CD4-positive, alpha-beta T cell treated with Interleukin-6 for 4 hours (primary cell): ENCODE results near the gene AAGAB.

Experiments used
- DNase-seq: peaks from one replicate; pipeline ENCODE4 v3.0.0-alpha.2; 2020; ENCODE audit warnings: mixed read lengths

AAGAB gene

DNA sequence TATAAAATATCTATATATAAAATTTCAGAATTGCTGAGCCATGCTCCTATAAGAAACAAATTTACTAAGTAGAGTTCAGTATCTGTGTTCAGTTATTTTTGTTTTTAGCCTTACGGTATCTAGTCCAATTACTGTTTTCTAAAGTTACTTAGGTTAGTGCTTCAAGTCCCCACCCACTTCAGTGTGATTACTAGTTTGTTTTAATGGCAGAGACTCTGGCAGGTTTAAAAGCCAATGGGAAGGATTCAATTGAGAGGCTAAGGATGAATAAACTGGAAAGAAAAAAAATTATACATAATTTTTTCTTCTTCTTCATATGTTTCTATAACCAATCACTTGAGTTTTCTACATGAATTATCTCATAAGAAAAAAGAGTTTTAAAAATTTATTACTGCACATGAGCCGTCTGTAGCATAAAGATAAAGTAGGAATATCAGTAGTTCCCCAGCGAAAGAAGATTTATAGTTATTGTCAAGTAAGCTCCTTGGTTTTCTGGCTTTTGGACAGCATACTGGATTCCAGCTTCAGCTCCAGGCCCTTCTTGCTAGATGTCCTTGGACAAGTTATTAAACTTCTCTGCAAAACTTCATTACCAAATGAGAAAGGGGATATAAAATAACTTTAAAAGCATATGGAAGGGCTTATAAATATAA is 46.8 kb downstream of the AAGAB start:
- no peak for DNase-seq

DNA sequence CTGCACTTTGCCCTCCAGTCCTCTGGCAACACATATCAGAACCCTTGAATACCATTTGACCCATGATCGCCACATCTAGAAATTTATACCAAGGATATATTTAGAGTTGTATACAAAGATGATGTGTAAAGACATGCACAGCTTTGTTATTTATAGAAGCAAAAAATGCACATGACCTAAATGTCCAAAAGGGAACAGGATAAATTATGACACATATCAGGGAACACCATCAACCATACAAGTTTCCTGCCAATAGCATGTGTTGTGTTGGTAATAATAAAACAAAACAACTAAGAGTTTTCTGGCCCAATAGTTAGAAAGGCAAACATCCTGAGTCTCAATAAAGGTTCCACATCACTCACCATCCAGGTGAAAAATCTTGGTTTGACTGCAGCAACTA is 51.5 kb downstream of the AAGAB start:
- DNase-seq, result no peak

DNA sequence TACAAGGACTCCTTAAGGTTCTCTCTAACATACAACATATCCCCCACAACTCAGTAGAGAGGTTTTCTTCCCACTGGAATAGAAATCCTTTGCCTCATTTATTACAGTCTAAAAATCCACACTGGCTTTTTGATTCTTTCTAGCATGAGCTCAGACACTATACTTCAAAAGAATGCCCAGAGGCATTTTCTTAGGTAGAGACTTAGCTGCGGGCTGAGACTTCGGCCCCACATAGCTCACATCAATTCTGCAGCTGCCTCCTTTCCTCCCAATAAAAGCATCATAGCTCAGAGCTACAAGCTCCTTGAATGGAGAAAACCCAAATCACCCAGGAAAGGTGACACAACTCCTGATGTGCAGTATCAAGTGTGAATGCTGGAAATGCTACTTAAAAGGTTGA is 52.4 kb downstream of the AAGAB start:
- DNase-seq, result no peak

DNA sequence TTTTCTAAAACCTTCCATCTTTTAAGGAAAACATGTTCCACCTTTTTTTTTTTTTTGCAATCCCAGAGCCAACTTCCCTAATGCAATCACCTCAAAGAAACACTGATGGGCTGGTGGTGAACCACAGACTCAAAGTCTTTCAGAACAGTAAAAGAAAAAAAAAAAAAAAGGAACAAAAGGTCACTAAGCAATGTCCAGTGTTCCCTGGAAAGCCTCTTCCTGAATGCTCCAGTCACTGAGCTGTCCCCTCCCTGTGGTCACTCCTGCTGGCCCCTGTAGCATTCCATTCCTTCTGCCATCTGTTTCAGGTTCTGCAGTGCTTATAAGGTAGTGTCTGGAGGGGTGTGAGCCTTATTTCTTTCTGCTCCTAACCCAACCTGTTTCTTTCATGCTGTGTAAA is 53.3 kb downstream of the AAGAB start:
- DNase-seq, result no peak

DNA sequence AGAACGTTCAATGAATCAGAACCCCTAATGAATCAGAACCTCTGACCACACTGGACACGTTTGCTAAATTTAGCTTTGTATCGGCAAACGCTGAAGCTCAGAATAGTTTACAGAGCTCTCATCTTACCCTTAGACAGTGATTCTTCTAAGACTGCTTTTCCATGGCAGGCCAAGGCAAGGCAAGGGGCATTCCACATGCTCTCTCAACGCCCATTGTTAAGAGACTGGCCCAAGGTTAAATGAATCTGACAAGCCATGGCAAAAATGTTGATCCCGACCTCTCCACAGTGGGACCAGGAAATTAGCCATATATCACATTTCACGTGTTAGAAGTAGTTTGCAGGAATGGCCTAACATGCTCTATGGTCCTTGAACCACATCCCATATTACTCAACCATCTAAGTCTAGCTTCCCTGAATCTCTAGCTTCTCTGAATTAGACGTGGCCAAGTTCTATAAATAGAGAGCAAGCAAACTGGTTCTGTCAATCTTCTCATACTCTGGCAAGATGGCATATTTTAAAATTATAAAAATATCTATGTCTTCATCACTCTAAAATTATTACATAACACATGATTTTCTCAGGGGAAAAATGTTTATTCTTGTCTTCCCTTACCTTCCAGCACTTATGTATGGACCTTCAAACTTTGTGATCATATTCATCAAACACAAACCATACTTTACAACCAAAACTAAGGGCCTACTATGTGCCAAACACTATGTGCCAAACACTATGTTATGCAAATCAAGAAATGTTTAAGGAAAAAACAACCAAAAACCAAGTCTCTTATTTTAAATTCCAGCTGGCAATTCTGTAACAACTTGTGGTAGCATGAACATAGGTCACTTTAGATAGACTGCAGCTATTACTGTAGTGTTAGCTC is 54.3 kb downstream of the AAGAB start:
- no peak for DNase-seq

DNA sequence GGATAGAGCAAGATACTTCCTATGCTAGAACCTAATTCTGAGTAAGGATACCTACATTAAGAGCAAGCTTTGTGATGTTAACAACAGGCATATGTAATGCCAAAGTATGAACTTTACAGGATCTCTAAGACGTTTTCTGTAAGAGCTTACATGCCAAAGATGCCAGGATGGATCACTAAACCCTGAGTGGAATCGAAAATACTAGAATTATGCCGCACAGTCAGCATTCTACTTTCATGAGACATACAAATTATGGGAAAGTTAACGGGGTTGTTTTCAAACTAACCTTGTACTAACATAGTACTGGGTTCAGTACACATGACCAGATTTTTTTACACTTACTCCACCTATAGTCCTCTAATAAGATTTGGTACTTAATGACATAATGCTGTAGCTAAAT is 55.1 kb downstream of the AAGAB start:
- DNase-seq, result no peak

DNA sequence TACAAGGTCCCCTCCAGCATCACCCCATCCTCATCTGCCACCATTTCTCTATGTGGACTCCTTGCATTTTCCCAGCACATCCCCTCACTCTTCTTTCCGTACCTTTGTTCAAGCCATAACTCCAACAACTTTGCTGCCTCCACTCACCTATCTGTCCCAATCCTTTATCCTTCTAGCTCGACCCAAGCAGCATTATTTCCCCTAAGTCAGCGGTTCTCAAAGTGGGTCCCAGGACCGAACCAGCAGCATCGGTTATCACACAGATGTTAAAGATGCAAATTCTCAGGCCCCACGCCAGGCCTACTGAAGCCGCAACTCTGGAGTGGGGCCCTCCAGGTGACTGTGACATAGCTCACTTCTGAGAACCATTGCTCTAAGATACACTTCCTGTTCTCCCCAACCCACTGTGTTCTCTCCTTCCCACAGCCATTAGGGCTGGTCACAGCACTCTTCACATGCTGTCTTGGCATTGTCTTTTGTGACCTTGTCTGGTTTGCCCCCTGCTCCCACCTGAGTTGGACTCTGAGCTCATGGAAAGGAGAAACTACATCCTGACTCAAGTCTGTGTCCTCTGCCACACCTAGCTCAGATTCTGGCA is 56.2 kb downstream of the AAGAB start:
- no peak for DNase-seq

DNA sequence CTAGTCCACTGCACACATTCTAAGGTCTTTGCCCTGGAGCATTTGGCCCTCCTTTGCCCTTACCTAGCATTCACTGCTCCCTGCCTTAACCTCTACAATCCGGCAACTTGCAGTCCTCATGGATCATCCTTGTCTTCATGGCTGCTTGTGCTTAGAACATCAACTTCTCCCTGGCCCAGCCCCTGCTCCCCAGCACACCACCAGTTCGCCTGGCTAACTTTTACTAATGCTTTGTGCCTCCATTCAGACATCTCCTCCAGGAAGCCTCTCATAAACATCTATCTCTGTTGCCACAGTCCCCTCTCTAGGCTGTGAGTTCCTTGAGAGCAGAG is 57.1 kb downstream of the AAGAB start:
- DNase-seq, result no peak

DNA sequence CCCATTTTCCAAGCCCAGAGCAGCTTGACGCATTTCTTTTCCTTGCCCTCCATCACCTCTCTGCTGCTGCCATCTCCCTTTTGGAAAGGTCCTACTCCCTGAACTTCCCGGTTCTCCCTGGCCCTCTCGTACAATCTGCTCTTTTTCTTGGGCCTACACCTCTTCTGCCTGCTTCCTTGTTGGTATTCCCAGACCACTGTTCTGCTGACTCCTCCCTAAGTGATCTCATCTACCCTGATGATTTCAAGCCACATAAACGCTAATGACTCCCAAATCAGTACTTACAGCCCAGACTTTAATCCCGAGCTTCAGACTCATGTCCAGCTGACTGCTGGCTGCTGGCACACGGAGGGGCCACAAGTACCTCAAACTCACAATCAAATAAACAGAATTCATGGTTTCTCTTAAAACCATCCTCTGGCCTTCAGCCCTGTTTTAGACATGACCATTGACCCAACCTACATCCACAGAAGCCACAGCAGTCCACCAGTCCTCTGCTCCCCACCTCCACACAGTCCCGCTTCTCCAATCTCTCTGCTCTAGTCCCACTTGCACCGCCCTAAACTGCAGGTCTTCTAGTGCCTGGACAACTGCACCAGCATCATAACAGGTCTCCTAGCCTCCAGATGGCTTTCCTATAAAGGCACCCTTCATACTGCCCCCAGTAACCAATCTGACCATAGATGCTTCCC is 57.6 kb downstream of the AAGAB start:
- DNase-seq, result no peak

DNA sequence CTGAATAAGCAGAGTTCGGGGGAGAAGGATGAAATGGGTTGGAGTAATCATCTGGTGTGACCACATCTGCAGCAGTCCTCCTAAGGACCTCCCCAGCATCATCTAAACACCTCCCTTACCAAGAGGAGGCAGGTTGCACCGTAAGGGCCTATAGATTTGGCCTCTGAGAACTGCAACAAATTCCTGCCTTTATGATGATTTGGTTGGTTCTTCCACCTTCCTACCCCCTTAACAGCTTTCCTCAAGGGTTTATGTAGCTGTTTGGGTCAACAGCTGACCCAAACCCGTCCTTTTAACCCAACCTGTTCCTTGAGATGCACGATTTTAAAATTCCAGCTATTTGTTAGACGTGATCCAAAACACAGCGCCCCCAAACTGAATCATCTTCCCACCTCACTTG is 58.2 kb downstream of the AAGAB start:
- DNase-seq, result no peak

DNA sequence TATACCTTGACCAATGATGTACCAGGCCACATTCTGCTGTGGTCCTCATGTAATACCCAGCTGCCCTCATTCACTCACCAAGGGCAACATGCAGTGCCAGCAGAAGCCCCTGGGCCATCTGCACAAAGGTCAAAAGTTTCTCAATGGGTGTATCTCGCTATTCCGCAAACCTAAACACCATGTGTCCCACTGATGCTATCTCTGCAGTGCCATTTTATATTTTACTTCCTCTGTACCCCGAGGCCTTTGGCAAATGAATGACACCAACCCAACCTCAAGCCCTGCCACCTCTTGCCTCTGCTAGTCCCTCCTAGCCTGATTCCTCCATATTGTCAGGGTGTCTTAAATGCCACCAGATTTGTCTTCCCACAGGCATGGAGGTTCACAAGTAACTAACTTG is 59.2 kb downstream of the AAGAB start:
- no peak for DNase-seq

DNA sequence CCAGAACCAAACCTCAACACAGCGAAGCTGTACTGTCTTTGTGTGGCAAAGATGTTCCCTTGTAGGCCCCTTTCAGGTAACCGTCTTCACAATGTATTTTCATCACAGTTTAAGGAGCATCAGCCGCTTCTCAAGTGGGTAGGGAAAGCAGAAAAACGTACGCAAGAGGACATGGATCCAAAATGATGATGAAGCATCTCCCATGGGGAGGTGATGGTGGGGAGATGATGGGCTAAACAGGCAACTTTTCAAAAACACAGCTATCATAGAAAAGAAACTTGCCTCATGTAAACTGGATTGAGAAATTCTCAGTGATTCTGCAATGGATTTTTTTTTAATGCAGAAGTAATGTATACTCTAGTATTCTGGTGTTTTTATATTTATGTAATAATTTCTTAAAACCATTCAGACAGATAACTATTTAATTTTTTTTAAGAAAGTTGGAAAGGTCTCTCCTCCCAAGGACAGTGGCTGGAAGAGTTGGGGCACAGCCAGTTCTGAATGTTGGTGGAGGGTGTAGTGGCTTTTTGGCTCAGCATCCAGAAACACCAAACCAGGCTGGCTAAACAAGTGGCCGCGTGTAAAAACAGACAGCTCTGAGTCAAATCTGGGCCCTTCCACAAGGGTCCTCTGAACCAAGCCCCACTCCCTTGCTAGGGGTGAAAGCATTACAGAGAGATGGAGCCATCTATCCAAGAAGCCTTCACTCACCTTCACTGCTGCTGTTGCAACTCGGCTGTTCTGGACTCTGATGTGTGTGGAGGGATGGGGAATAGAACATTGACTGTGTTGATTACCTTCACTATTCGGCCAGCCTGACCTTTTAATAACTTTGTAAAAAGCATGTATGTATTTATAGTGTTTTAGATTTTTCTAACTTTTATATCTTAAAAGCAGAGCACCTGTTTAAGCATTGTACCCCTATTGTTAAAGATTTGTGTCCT is 60.0 kb downstream of the AAGAB start:
- no peak for DNase-seq

DNA sequence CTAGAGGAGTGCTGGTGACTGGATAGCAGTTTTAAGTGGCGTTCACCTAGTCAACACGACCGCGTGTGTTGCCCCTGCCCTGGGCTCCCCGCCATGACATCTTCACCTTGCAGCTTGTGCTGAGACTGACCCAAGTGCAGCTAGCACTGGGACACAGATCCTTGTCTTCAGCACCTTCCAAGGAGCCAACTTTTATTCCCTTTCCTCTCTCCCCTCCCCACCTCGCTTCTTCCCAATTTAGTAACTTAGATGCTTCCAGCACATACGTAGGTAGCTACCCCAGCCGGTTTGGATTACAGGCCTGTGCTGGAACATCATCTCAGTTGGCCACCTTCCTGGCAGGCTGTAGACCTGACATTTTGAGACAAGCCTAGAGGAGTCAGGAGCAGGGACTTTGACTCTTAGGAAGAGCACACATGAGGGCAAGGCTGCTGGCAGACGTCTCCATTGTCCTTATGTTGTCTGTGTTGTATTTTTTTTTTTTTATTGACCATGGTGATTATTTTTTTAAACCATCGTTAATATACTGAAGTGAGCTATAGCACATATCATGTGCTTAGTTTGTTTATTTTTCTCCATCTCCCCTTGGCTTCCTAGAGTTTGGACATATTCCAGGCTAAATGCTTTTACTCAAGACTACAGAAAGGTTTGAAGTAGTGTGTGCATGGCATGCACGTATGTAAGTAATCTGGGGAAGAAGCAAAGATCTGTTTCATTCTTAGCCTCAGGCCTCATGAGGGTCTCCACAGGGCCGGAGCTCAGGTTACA is 61.1 kb downstream of the AAGAB start:
- no peak for DNase-seq

DNA sequence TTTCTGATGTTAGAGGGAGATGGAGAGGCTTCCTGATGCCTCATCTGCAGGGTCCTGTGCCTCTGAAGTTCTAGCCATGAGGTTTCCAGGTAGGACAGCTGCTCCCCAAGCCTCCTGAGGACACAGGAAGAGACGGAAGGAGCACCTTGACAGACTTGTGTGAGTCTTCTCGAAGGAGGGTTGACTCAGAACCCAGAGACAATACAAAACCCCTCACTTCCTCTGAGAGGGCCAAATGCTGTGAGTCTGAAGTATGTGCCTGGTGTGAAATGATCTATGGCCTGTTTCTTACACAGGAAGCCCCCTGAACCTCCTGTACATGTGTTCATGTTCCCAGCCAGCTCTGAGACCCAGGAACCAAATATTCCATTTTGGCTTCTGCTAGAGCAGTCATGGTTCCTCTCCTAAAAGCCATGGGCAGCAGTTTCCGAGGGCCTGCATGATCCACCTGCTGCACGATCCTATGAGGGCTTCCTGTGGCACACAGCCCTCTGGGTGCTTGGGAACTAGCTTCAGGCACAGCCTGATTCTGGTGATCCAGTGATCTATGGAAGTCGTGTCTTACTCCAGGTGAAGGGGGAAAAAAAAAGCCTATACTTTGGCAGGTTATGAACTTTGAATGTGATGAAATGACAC is 62.2 kb downstream of the AAGAB start:
- DNase-seq, result no peak

DNA sequence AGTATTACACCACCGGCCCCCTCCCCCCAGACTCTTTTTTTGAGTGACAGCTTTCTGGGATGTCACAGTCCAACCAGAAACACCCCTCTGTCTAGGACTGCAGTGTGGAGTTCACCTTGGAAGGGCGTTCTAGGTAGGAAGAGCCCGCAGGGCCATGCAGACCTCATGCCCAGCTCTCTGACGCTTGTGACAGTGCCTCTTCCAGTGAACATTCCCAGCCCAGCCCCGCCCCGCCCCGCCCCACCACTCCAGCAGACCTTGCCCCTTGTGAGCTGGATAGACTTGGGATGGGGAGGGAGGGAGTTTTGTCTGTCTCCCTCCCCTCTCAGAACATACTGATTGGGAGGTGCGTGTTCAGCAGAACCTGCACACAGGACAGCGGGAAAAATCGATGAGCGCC is 63.6 kb downstream of the AAGAB start:
- DNase-seq, result no peak

DNA sequence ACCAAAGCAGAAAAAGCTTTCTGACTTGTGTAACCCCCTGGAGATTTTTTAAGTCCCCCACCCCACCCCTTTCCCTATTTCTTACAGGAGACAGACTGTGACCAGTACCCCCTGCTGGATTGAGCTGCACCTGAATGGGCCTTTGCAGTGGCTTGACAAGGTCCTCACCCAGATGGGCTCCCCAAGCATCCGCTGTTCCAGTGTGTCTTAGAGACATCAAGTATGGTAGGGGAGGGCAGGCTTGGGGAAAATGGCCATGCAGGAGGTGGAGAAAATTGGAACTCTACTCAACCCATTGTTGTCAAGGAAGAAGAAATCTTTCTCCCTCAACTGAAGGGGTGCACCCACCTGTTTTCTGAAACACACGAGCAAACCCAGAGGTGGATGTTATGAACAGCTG is 64.1 kb downstream of the AAGAB start:
- DNase-seq, result no peak

DNA sequence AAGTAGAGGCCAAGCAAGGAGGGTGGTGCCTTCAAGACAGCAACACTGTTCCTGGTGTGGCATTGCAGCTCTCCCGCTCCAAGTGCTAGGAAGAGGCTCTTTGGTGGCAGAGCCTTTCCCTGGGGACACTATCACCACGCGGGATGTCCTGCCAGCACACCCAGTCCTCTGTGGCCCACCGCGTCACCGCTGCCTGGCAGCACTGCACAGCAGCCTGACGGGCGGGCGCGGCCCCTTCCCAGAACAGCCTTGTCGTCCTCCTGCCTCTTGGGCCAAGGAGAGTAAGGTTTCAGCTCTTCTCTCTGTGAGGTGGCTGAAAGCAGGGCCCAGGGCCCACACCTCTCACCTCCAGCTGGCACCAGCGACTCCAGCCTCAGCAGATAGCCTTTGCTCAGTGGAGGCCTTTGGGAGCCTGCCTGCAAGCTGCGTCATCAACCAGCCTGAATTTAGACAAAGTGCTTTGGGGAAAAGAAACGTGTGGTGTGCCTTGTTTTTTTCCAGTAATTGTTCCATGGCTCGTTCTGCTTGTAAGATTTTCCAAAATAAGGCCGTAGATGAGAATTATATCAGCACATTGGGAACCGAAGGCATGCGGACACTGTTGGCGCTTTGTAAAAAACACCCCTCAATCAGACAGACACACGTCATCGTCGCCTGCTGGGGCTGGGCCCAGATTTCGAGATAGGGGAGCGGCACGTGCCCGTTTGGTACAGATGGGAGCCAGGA is 65.0 kb downstream of the AAGAB start:
- no peak for DNase-seq

DNA sequence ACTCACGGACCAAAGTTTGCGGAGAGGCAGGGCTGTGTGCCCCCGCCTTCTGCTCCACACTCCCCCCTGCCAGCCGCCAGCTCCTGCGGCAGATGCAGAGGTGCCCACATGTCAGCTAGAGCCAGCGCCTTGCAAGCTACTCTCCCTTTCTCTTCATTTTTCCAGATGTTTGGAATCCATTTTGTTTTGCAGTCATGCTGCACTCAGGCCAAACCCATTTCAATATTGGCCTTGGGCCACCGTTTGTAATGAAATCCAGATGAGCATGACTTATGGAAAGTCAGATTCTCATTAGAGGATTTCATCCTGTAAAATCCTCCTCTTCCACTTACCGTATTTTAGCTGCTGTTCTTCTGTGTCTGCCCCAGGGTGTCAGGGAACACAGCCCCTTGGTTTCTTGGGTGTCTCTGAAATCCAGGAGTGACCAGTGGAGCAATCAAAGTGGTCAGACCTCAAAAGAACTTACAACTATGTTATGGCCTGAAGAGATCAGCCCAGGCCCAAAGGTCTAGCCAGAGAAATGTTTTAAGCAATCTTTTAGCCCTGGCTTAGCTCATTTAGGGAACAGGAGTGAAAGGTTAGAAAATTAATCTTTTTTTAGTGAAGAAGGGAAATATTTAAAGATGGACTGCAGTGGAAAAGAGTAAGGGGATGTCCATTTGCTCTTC is 65.8 kb downstream of the AAGAB start:
- DNase-seq, result no peak

DNA sequence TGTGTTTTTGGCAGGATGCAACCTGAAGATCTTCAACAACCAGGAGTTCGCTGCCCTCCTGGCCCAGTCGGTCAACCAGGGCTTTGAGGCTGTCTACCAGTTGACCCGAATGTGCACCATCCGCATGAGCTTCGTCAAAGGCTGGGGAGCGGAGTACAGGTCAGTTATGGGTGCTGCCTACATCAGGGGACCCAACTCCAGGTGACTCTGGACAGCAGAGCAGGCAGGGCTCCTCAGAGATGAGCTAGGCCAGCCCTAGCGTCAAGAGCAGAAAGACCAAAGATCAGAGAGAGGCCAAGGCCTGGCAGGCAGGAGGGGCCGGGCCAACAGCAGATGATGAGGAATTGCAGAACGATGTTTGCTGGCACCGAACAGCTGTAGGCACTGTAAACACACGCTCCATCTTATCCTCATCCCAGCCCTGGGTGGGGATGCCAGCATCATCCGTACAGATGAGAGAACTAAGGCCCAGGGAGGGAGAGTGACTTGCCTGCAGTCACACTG is 67.1 kb downstream of the AAGAB start:
- DNase-seq, result no peak

DNA sequence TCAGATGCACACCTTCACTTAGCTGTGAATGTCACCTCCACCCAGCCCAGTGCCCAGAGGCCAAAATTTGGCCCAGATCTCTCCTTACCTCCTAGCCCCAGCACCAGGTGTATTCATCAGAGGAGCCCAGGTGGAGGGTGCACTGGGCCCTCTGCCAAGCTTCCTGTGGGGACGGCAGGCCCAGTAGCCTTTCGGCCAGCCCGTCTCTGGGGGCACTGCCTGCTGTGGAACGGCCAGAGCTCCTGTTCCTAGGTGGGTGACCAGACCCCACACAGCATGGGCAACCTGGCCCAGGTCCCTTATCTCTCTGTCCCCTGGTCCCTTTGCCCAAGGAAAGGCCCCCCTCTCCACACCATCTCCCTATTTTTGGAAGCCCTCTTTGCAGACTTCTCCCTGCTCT is 67.8 kb downstream of the AAGAB start:
- no peak for DNase-seq
